ENCODE results near the gene DNHD1. TPM values are rescaled to one million over a fixed set of nuclear protein-coding genes. Genes with fewer than 3 reads are reported as not detected.

DNHD1 gene
- total and polyA plus RNA-seq, 2 of the 13 experiments (the other 11 are each of a cell fraction or from before 2014, with no cell fraction given), result 2.7 to 9.3 TPM

DNA sequence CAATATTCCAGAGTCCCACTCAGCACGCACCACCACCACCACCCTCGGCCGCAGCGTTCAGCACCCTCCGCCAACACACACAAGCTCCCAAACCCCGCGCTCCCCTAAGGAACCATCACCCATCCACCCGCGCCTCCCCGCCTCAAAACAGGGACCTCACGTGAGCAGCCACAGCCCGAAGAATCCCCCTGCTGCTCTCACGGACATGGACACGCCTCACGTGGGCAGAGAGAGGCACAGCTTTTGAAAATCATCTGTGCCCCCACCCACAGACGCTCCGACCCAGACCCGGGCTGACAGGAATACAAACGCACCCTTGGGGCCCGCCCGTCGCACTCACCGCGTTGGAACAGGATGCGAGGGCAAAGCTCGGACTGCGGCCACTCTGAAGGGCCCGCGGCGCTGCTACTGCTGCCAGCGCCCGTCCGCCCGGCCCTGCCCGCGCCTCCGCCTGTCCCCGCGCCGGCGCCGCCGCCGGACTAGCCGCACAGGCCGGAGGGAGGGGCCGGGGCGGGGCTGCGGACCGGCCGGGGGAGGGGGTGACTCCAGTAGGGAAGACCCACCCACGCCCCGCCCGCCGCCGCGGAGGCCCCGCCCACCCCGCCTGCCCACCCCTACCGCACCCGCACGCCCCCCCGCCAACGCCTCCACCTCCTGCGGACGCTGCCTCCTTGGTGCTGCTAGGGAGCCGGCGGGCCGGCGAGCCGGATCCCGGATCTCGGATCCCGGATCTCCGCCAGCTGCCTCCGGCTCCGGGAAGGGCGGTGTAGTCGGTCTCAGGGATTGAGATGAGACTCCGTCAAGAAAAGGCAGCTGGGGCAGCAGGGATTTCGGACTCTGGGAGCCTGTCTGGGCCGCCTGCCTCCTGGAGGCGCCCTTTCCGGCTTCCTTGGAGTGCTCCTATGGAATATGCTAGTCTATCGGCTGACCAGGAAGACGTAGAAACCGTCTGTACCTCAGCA is 23.3 kb upstream of the DNHD1 start, which contains the start of gene TRIM3 (continued):
- TF ChIP-seq ZBTB26 (CRISPR knock-in tag; IDR thresholded peaks at IDR 0.05; ENCODE audit: borderline replicate concordance) (no peak), SNAPC4 (CRISPR knock-in tag; IDR thresholded peaks at IDR 0.05) (0 out of 2 replicates have a peak, but pooled peaks have one; percentile 29), RBFOX2 (IDR thresholded peaks at IDR 0.05; ENCODE audit: low read depth, low read length) (peak; percentile 50; the same call in 1 of the 2 replicates), GABPB1 (CRISPR knock-in tag; IDR thresholded peaks at IDR 0.05) (peak; percentile 44; the same call in 1 of the 2 replicates), POLR2G (IDR thresholded peaks at IDR 0.05; ENCODE audit: low read depth, low read length) (0 out of 2 replicates have a peak, but pooled peaks have one; percentile 40), PPARG (CRISPR knock-in tag; conservative IDR thresholded peaks at IDR 0.05) (no peak), MAZ (IDR thresholded peaks at IDR 0.05; ENCODE audit: borderline replicate concordance, low read depth, low read length) (no peak), MAZ (CRISPR knock-in tag; IDR thresholded peaks at IDR 0.05; ENCODE audit: low read depth) (peak; percentile 76), MAX (IDR thresholded peaks at IDR 0.05) (peak; percentile 35; the same call in 1 of the 2 replicates)
- TF ChIP-seq, protein P1, sequence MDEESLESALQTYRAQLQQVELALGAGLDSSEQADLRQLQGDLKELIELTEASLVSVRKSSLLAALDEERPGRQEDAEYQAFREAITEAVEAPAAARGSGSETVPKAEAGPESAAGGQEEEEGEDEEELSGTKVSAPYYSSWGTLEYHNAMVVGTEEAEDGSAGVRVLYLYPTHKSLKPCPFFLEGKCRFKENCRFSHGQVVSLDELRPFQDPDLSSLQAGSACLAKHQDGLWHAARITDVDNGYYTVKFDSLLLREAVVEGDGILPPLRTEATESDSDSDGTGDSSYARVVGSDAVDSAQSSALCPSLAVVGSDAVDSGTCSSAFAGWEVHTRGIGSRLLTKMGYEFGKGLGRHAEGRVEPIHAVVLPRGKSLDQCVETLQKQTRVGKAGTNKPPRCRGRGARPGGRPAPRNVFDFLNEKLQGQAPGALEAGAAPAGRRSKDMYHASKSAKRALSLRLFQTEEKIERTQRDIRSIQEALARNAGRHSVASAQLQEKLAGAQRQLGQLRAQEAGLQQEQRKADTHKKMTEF (CRISPR knock-in tag; IDR thresholded peaks at IDR 0.05), result 0 out of 2 replicates have a peak, but pooled peaks have one; percentile 11
- TF ChIP-seq, protein P2, sequence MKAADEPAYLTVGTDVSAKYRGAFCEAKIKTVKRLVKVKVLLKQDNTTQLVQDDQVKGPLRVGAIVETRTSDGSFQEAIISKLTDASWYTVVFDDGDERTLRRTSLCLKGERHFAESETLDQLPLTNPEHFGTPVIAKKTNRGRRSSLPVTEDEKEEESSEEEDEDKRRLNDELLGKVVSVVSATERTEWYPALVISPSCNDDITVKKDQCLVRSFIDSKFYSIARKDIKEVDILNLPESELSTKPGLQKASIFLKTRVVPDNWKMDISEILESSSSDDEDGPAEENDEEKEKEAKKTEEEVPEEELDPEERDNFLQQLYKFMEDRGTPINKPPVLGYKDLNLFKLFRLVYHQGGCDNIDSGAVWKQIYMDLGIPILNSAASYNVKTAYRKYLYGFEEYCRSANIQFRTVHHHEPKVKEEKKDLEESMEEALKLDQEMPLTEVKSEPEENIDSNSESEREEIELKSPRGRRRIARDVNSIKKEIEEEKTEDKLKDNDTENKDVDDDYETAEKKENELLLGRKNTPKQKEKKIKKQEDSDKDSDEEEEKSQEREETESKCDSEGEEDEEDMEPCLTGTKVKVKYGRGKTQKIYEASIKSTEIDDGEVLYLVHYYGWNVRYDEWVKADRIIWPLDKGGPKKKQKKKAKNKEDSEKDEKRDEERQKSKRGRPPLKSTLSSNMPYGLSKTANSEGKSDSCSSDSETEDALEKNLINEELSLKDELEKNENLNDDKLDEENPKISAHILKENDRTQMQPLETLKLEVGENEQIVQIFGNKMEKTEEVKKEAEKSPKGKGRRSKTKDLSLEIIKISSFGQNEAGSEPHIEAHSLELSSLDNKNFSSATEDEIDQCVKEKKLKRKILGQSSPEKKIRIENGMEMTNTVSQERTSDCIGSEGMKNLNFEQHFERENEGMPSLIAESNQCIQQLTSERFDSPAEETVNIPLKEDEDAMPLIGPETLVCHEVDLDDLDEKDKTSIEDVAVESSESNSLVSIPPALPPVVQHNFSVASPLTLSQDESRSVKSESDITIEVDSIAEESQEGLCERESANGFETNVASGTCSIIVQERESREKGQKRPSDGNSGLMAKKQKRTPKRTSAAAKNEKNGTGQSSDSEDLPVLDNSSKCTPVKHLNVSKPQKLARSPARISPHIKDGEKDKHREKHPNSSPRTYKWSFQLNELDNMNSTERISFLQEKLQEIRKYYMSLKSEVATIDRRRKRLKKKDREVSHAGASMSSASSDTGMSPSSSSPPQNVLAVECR (CRISPR knock-in tag; IDR thresholded peaks at IDR 0.05; ENCODE audit: borderline replicate concordance), result peak; percentile 34; the same call in 1 of the 2 replicates
- TF ChIP-seq, protein P3, sequence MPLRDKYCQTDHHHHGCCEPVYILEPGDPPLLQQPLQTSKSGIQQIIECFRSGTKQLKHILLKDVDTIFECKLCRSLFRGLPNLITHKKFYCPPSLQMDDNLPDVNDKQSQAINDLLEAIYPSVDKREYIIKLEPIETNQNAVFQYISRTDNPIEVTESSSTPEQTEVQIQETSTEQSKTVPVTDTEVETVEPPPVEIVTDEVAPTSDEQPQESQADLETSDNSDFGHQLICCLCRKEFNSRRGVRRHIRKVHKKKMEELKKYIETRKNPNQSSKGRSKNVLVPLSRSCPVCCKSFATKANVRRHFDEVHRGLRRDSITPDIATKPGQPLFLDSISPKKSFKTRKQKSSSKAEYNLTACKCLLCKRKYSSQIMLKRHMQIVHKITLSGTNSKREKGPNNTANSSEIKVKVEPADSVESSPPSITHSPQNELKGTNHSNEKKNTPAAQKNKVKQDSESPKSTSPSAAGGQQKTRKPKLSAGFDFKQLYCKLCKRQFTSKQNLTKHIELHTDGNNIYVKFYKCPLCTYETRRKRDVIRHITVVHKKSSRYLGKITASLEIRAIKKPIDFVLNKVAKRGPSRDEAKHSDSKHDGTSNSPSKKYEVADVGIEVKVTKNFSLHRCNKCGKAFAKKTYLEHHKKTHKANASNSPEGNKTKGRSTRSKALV (CRISPR knock-in tag; IDR thresholded peaks at IDR 0.05), result no peak

Measured in HepG2 (cell line).